DMS53 treated with DMSO at 0.1 percent for 48 hours (cell line): Measurements from ENCODE around the gene MC4R.
"Not testable (repeated sequence)": the region's sequence is repeated elsewhere in the genome, so short reads cannot be mapped to it uniquely, and the experiment has no call there.

Experiments used
- DNase-seq: peaks from one replicate; lab custom pipeline; 2025; ENCODE audit not compliant: unreplicated experiment; lab: John Stamatoyannopoulos, UW

Gene MC4R

DNA sequence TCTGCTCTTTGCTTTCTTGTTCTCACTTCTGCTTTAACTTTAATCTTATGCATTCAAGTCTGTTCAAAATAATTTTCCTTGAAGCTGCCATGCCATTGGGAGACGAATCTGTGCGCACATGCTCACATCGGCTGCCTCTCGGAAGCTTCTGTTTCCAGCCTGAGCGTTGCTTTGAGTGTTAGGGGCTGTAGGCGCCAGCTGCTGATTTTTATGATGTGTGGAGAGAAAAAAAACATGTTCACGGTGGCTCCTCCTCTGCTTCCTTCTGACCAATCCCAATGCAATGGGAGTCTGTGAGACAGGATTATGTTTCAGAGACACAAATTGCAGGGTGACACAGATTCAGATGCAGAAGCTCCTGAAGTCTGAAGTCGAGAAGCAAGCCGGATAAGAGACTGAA lies at the start of gene MC4R:
TSS of gene MC4R (minus strand) at position 180 of the 400 bp plus-strand sequence. CDS start 426 bp downstream, outside the sequence.
- peak; percentile 96 for DNase-seq

DNA sequence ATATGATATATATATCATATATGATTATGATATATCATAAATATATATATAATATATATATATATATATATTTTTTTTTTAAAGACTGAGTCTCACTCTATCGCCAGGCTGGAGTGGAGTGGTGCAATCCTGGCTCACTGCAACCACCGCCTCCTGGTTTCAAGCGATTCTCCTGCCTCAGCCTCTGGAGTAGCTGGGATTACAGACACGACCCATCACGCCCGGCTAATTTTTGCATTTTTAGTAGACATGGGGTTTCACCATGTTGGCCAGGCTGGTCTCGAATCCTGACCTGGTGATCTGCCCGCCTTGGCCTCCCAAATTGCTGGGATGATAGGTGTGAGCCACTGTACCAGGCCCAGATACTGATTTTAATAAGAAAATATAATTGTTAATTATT lies 49.7 kb upstream of the MC4R start:
- DNase-seq = not testable (repeated sequence)

DNA sequence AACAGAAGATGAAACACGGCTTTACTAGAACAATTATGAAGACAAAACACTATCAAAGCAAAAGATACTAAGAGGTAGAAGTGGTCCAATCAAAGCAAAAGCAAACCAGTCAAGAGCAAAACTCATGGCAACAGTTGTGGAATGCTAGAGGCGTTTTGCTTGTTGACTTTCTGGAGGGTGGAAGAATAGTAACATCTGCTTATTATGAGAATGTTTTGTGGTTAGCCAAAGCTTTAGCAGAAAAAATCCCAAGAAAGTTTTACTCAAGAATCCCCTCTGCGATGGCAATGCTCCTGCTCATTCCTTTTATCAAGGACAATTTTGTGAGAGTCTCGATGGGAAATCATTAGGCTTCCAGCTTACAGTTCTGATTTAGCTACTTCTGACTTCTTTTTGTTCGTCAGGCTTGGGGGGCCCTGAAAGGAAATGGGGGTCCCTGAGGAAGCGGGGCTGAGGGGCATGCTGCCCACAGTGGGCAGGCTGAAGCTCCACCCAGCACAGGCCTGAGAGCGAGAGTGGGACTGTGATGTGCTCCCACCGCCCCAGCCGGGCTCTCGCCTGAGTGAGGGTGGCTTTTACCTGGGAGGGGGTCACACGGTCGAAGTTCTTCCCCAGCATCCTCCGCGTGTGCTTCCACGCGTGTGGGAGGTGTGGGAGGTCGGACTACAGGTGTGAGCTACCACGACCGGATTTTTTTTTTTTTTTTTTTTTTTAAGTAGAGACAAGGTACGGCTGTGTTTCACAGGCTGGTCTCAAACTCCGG lies 49.0 kb upstream of the MC4R start:
- DNase-seq = no peak

DNA sequence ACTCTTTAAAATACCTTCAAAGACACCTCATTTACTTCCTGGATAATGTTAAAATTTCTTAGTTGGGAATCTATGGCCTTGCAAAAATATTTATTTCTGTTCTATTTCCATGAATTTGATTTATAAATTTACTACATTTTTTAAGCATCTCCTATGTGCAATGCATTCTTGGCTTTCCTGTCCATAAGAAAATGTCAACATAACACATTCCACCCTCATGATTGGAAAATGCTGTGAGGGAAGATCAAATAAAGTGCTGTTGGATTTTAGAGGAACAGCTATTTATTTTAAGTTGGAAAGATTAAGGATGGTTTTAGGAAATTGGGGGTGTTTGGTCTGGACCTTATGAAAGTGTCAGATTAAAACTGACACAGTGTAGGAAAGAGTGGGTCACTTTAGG lies 45.4 kb upstream of the MC4R start:
- no peak for DNase-seq

DNA sequence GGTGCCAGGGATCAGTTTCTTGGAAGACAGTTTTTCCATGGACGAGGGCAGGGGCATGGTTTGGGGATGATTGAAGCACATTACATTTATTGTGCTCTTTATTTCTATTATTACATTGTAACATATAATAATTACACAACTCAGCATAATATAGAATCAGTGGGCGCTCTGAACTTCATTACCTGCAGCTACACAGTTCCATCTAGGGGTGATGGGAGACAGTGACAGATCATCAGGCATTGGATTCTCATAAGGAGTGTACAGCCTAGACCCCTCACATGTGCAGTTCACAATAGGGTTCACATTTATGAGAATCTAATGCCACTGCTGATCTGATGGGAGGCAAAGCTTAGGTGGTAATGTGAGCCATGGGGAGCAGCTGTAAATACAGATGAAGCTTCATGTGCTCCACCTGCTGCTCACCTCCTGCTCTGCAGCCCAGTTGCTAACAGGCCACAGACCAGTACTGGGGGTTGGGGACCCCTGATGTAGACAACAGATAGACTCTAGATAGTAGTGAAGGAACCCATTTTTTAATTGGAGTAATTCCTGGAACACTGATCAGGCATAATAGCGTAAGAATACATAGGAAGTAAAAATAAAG lies 41.5 kb upstream of the MC4R start:
- peak; percentile 18 for DNase-seq

GRCh38 chr18:60411715-60412114 lies 39.1 kb upstream of the MC4R start:
- DNase-seq = peak; percentile 14

DNA sequence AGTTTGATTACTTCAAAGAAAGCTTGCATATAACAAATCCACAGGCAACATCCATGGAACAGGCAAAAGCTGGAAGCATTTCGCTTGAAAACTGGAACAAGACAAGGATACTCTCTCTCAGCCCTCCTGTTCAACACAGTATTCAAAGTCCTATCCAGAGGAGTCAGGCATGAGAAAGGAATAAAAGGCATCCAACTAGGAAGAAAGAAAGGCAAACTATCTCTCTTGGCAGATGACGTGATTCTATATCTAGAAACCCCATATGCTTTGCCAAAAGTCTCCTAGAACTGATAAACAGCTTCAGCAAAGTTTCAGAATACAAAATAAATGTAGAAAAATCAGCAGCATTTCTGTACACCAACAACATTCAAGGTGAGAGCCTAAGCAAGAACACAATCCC lies 34.1 kb upstream of the MC4R start:
- no peak for DNase-seq

DNA sequence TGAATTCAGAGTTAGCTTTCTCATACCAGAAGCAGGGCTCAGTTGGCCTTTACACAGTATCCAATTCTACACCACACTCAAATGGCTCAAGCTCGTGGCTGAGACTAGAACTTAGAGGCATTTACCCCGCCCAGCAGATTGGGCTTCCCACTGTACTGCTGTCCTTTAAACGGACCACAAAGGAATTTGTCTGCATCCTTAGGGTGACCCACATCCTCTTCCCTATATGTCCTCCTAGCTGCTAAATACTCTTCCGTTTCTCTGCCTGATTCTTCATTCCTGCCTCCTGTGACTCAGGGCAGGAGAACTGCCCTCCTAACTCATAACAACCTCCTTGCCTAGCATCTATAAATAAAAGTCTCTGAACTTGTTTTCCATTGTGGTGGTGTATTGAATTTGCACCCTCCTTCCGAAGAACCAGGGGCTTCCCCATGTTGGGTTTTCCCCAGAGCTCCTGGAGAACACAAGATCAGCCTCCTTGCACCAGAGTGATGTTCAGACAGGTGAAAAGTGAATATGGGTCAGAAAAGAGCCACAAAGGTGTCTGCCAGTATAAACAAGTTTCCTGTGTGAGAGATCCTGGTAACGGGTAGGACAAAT lies 32.0 kb upstream of the MC4R start:
- no peak for DNase-seq

DNA sequence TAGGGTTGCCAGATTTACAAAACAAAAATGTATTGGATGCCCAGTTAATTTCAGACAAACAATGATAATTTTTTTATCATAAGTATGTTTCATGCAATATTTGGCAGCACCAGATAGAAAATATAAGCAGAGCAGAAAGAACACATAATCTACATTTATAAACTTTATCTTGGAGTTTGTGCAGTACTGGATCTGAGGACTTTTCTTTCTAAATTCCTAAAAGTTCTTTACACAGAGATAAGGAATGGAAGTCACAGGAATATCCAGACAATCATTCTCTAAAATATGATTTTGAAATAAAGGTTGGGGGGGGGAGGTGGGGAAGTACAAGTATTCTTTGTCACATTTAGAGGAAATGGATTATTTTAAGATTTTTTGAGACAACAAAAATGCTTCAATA lies 28.8 kb upstream of the MC4R start:
- no peak for DNase-seq

GRCh38 chr18:60391571-60392226 lies 19.1 kb upstream of the MC4R start:
- DNase-seq = no peak

DNA sequence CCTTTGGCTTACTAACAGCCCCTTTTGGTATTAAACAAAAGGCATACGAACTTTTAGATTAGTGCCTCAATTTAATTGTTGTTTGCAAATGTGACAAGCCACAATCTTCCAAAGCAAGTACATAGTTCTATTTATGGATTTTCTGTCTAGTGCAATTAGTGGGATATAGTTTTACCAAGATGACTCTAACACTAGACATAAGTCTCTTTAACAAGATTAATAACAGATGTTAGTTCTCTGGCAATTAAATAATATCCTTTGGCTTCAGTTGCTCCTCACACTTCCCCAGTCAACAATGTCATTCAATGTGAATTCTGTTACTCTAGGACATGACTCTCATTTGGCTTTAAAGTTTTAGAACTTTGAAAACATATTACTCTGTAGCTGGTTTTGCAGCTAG lies 16.7 kb upstream of the MC4R start:
- DNase-seq = no peak

DNA sequence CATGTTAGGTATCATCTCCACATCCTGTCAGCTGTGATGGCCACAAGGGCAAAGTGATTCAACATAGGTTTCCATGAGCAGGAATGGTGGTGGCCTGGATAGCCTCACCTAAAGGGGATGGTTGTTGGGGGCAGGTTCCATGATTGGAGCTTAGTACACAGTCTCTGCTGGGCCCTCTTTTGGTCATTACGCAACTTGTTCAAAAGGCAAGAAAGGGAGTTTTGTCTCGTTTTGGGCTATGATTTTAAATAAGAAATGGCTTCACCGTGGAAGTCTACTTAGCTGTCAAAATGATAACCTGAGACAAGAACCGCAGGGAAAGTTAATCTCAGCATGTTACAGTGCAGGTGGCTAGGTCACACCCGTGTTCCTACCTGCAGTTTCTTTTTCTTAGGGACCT lies 13.1 kb upstream of the MC4R start:
- DNase-seq = no peak

GRCh38 chr18:60383893-60384292 lies 11.3 kb upstream of the MC4R start:
- no peak for DNase-seq

GRCh38 chr18:60377778-60378469 lies 5.3 kb upstream of the MC4R start:
- no peak for DNase-seq

DNA sequence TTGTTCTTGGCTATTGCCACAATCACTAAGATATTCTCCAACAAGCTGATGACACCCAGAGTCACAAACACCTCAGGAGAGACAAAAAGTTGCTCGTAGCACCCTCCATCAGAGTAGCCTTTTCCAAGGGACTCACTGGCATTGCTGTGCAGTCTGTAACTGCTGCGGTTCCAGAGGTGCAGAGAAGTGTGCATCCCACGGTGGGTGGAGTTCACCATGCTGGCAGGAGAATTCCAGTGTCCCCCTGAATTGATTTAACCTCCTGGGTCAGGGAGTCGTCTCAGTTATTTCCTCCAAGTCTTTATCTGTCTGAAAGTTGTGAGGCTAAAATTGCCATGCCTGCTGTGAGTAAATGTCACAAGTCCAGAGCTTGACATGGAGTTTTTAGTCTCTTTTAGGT lies 443 bp downstream of the MC4R start:
- no peak for DNase-seq

GRCh38 chr18:60358516-60358915 lies 14.1 kb downstream of the MC4R start:
- DNase-seq = no peak

- no peak for DNase-seq
Measured at GRCh38 chr18:60350941-60351340, 21.6 kb downstream of the MC4R start.

GRCh38 chr18:60350150-60350549 lies 22.4 kb downstream of the MC4R start:
- DNase-seq = no peak

- DNase-seq = no peak
Measured at GRCh38 chr18:60347526-60348045, 25.0 kb downstream of the MC4R start.

DNA sequence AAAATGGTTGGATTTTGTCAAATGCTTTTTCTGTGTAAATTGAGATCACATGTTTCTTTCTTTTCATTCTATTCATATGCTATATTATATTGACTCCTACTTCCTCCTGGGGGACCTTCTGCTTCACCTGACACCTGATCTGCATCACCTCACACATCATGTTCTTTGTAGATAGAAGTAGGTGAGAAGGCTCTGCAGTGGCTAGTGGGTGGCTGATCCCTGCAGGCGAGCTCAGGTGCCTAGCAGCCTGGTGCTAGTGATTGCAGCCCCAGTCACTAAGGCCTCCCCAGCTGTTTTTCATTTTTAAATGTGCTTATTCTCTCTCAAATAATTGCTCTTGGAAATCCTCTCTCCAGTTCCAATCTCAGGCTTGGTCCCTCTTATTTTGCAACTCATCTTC lies 33.6 kb downstream of the MC4R start:
- DNase-seq = no peak

DNA sequence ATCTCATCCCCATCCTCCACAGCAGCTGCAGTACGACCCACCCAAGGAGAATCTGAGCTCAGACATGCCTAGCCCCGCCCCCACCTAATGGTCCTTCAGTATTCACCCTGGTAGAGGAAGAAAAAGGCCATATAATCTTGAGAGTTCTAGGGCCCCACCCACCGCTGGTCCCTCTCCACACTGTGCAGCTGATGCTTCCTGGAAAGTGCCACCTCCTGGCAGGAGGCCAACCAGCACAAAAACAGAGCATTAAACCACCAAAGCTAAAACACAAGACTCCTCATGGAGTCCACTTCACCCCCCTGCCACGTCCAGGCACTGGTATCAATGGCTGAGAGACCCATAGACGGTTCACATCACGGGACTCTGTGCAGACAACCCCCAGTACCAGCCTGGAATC lies 40.7 kb downstream of the MC4R start:
- no peak for DNase-seq
